ENCODE data around the gene C5orf22. TPM values are rescaled to one million over a fixed set of nuclear protein-coding genes. Genes with fewer than 3 reads are reported as not detected.
A peak's percentile ranks its signal among the peaks of the same experiment; 100 is the strongest.

C5orf22 gene
- total and polyA plus RNA-seq, 2 donors (not counting 1 experiment from before 2014, with no cell fraction given), result 20.0 to 26.9 TPM

- Histone ChIP-seq H3K4me1 (ENCODE audit: control insufficient read depth, extremely low read depth, insufficient read depth, low read length) (peaks cover 7% of the 10 kb centered on the region), H3K4me3 (replicated peaks in 1 of 4; ENCODE audit: control extremely low read depth in 1 of 4, insufficient read depth in 1 of 4, low read depth in 3 of 4, low read length in 4 of 4) (peak overlapping the region; percentile 74 to 96 (median 88)), H3K36me3 (ENCODE audit: control insufficient read depth, insufficient read depth, low read length) (peaks cover 9% of the 10 kb centered on the region), H3K27me3 (ENCODE audit: control insufficient read depth, insufficient read depth, low read length) (no peaks in the 10 kb centered on the region), H3K4me2 (ENCODE audit: extremely low read depth, insufficient read depth, low read length) (peak overlapping the region; percentile 89), H3K79me2 (ENCODE audit: control insufficient read depth, insufficient read depth, low read length) (peaks cover 32% of the 10 kb centered on the region), H3K9me3 (ENCODE audit: control insufficient read depth, insufficient read depth, low read depth, low read length) (no peaks in the 10 kb centered on the region), H3K9ac (ENCODE audit: insufficient read depth, low read length) (peak overlapping the region; percentile 55), H4K20me1 (ENCODE audit: control insufficient read depth, extremely low read depth, insufficient read depth, low read length) (no peaks in the 10 kb centered on the region), H3K27ac (ENCODE audit: insufficient read depth, low read length) (peak overlapping the region; percentile 84), H2AFZ (ENCODE audit: low read length) (peak overlapping the region; percentile 88)
- peak; percentile 10 to 19 for DNase-seq (ENCODE audit: low read depth in 2 of 2)
- TF ChIP-seq EZH2 (IDR thresholded peaks at IDR 0.05; ENCODE audit: low read length, missing control alignments) (no peak), CTCF (conservative IDR thresholded peaks at IDR 0.05 in 1 of 2, IDR thresholded peaks at IDR 0.05 in 1 of 2; ENCODE audit: low read depth in 1 of 2, low read length in 2 of 2) (no peak)
These were observed 586 bp upstream of the C5orf22 start for GRCh38 chr5:31531543-31531887.

- no peak for DNase-seq (ENCODE audit: low read depth in 2 of 2)
- Histone ChIP-seq H3K9ac (ENCODE audit: insufficient read depth, low read length) (no peak overlapping the region), H3K4me3 (replicated peaks in 1 of 4; ENCODE audit: control extremely low read depth in 1 of 4, insufficient read depth in 1 of 4, low read depth in 3 of 4, low read length in 4 of 4) (no peak overlapping the region), H3K4me2 (ENCODE audit: extremely low read depth, insufficient read depth, low read length) (no peak overlapping the region), H2AFZ (ENCODE audit: low read length) (no peak overlapping the region), H4K20me1 (ENCODE audit: control insufficient read depth, extremely low read depth, insufficient read depth, low read length) (no peaks in the 10 kb centered on the region), H3K27ac (ENCODE audit: insufficient read depth, low read length) (no peak overlapping the region), H3K9me3 (ENCODE audit: control insufficient read depth, insufficient read depth, low read depth, low read length) (no peaks in the 10 kb centered on the region), H3K27me3 (ENCODE audit: control insufficient read depth, insufficient read depth, low read length) (no peaks in the 10 kb centered on the region), H3K4me1 (ENCODE audit: control insufficient read depth, extremely low read depth, insufficient read depth, low read length) (peaks cover 7% of the 10 kb centered on the region), H3K79me2 (ENCODE audit: control insufficient read depth, insufficient read depth, low read length) (peaks cover 32% of the 10 kb centered on the region), H3K36me3 (ENCODE audit: control insufficient read depth, insufficient read depth, low read length) (peaks cover 6% of the 10 kb centered on the region)
- TF ChIP-seq EZH2 (IDR thresholded peaks at IDR 0.05; ENCODE audit: low read length, missing control alignments), result no peak
- no peak for TF ChIP-seq CTCF (conservative IDR thresholded peaks at IDR 0.05 in 1 of 2, IDR thresholded peaks at IDR 0.05 in 1 of 2; ENCODE audit: low read depth in 1 of 2, low read length in 2 of 2)
These were observed 2.5 kb downstream of the C5orf22 start for GRCh38 chr5:31534527-31535046.

GRCh38 chr5:31536873-31537272 is 4.8 kb downstream of the C5orf22 start:
- Histone ChIP-seq H3K4me2 (ENCODE audit: extremely low read depth, insufficient read depth, low read length) (no peak overlapping the region), H3K27me3 (ENCODE audit: control insufficient read depth, insufficient read depth, low read length) (no peaks in the 10 kb centered on the region), H3K9me3 (ENCODE audit: control insufficient read depth, insufficient read depth, low read depth, low read length) (no peaks in the 10 kb centered on the region), H4K20me1 (ENCODE audit: control insufficient read depth, extremely low read depth, insufficient read depth, low read length) (no peaks in the 10 kb centered on the region), H3K27ac (ENCODE audit: insufficient read depth, low read length) (no peak overlapping the region), H2AFZ (ENCODE audit: low read length) (no peak overlapping the region), H3K4me1 (ENCODE audit: control insufficient read depth, extremely low read depth, insufficient read depth, low read length) (peaks cover 2% of the 10 kb centered on the region), H3K36me3 (ENCODE audit: control insufficient read depth, insufficient read depth, low read length) (peaks cover 10% of the 10 kb centered on the region), H3K9ac (ENCODE audit: insufficient read depth, low read length) (no peak overlapping the region), H3K4me3 (replicated peaks in 1 of 4; ENCODE audit: control extremely low read depth in 1 of 4, insufficient read depth in 1 of 4, low read depth in 3 of 4, low read length in 4 of 4) (no peak overlapping the region), H3K79me2 (ENCODE audit: control insufficient read depth, insufficient read depth, low read length) (peaks cover 16% of the 10 kb centered on the region)
- TF ChIP-seq EZH2 (IDR thresholded peaks at IDR 0.05; ENCODE audit: low read length, missing control alignments), result no peak
- no peak for DNase-seq (ENCODE audit: low read depth in 2 of 2)
